Thymus (tissue), 11 donors: ENCODE data around the gene PTPRCAP. TPM values are rescaled to one million over a fixed set of nuclear protein-coding genes. Genes with fewer than 3 reads are reported as not detected.

ENCODE experiments used
- DNase-seq, 9 donors: peaks; one replicate each; pipeline ENCODE4 v3.0.0-alpha.2; 2013; ENCODE audit warnings: low spot score in 9 of 9, low read depth in 6 of 9, missing footprints in 1 of 9
- H3K27ac ChIP-seq, 2 donors: one replicate each; pipeline ENCODE4 v1.5.1; 2013; ENCODE audit warnings: control low read depth in 1 of 2, low read depth in 1 of 2, low read length in 1 of 2, mild to moderate bottlenecking in 1 of 2, moderate library complexity in 1 of 2
- H3K27me3 ChIP-seq, 2 donors: one replicate each; pipeline ENCODE4 v1.5.1; 2013; ENCODE audit warnings: low read length in 1 of 2; ENCODE audit not compliant: control insufficient read depth in 2 of 2, insufficient read depth in 1 of 2
- H3K36me3 ChIP-seq, 2 donors: one replicate each; pipeline ENCODE4 v1.5.1; 2013; ENCODE audit warnings: low read length in 1 of 2, mild to moderate bottlenecking in 1 of 2, moderate library complexity in 1 of 2; ENCODE audit not compliant: control insufficient read depth in 2 of 2, insufficient read depth in 2 of 2
- H3K4me1 ChIP-seq, 2 donors: one replicate each; pipeline ENCODE4 v1.5.1; 2013; ENCODE audit warnings: low read length in 2 of 2; ENCODE audit not compliant: control insufficient read depth in 2 of 2, insufficient read depth in 2 of 2
- H3K4me3 ChIP-seq, 2 donors: one replicate each; pipeline ENCODE4 v1.5.1; 2013; ENCODE audit warnings: low read length in 2 of 2, control low read depth in 1 of 2, mild to moderate bottlenecking in 1 of 2
- H3K9me3 ChIP-seq, 2 donors: one replicate each; pipeline ENCODE4 v1.5.1; 2013; ENCODE audit warnings: low read length in 1 of 2, mild to moderate bottlenecking in 1 of 2; ENCODE audit not compliant: control insufficient read depth in 2 of 2, insufficient read depth in 1 of 2
- WGBS: extraction: QIAGEN DNeasy Blood & Tissue Kit; methylation state at CpG from one replicate; pipeline ENCODE4 v1.1.7; 2013; 5-methylcytosine and 5-hydroxymethylcytosine counted together
- polyA plus RNA-seq: library from polyadenylated mRNA; stranded (reverse); fragments of 200-250 nt; gene quantifications from one replicate; pipeline ENCODE4 v1.2.3, GENCODE V29; 2013
- total RNA-seq: library from RNA; stranded (reverse); fragments of 120-200 nt; gene quantifications from one replicate; pipeline ENCODE4 v1.2.4, GENCODE V29; 2013
- donor health status: healthy.

PTPRCAP gene
- total and polyA plus RNA-seq, 2 donors: 151 to 198 TPM

GRCh38 chr11:67392183-67392715, 45.2 kb downstream of the PTPRCAP start:
- peaks cover 11 to 42% of the 10 kb centered on the region in 2 donors for H3K4me1 ChIP-seq
- peak overlapping the region in 1 of 2 donors; percentile 25 for H3K27ac ChIP-seq
- DNase-seq: no peak
- H3K9me3 ChIP-seq: no peaks in the 10 kb centered on the region
- H3K36me3 ChIP-seq: peaks cover 33 to 36% of the 10 kb centered on the region in 2 donors
- WGBS: 18% methylated on average over 31 of the region's 31 CpGs
- H3K27me3 ChIP-seq: no peaks in the 10 kb centered on the region
- peak overlapping the region; percentile 83 to 89 for H3K4me3 ChIP-seq

- Histone ChIP-seq H3K27me3 (peaks cover 0 to 5% of the 10 kb centered on the region in 2 donors), H3K36me3 (peaks cover 26 to 29% of the 10 kb centered on the region in 2 donors), H3K4me1 (peaks cover 11 to 40% of the 10 kb centered on the region in 2 donors), H3K4me3 (peak within 1 kb of the TSS; percentile 83 to 89), H3K27ac (peak within 1 kb of the TSS; percentile 81 to 84), H3K9me3 (no peaks in the 10 kb centered on the region)
- DNase-seq: peak in 8 of 9 donors; percentile 88 to 97 (median 92)
- WGBS: under 1% methylated on average over 75 of the region's 75 CpGs
Observed at GRCh38 chr11:67391304-67392182, 45.9 kb downstream of the PTPRCAP start, which contains the start of gene RAD9A. TSS of gene RAD9A (plus strand) at chr11:67391986. CDS start at chr11:67392045, 59 bp downstream.

GRCh38 chr11:67390947-67391303, 46.6 kb downstream of the PTPRCAP start:
- peak overlapping the region; percentile 81 to 84 for H3K27ac ChIP-seq
- H3K4me3 ChIP-seq: peak overlapping the region; percentile 67 to 89
- H3K36me3 ChIP-seq: peaks cover 20 to 22% of the 10 kb centered on the region in 2 donors
- no peak for DNase-seq
- WGBS: 20% methylated on average over 15 of the region's 15 CpGs
- H3K9me3 ChIP-seq: no peaks in the 10 kb centered on the region
- H3K27me3 ChIP-seq: peaks cover 0 to 5% of the 10 kb centered on the region in 2 donors
- H3K4me1 ChIP-seq: peaks cover 11 to 34% of the 10 kb centered on the region in 2 donors

- Histone ChIP-seq H3K9me3 (no peaks in the 10 kb centered on the region), H3K27ac (no peak overlapping the region), H3K4me3 (no peak overlapping the region), H3K4me1 (peaks cover 11 to 34% of the 10 kb centered on the region in 2 donors), H3K27me3 (peaks cover 0 to 18% of the 10 kb centered on the region in 2 donors), H3K36me3 (peaks cover 11 to 13% of the 10 kb centered on the region in 2 donors)
- WGBS: 86% methylated on average over 6 of the region's 6 CpGs
- no peak for DNase-seq
Observed at GRCh38 chr11:67389477-67389876, 48.0 kb downstream of the PTPRCAP start.

- DNase-seq: no peak
- Histone ChIP-seq H3K4me1 (peaks cover 9 to 31% of the 10 kb centered on the region in 2 donors), H3K27ac (no peak overlapping the region), H3K27me3 (peaks cover 0 to 20% of the 10 kb centered on the region in 2 donors), H3K9me3 (no peaks in the 10 kb centered on the region), H3K4me3 (no peak overlapping the region), H3K36me3 (no peaks in the 10 kb centered on the region)
- 82% methylated on average over 6 of the region's 6 CpGs for WGBS
Observed at GRCh38 chr11:67387518-67387917, 50.0 kb downstream of the PTPRCAP start.

- no peak overlapping the region for H3K27ac ChIP-seq
- WGBS: 56% methylated on average over 9 of the region's 9 CpGs
Observed at GRCh38 chr11:67387069-67387468, 50.4 kb downstream of the PTPRCAP start.

More at GRCh38 chr11:67387069-67387468, 50.4 kb downstream of the PTPRCAP start:
- H3K4me3 ChIP-seq: no peak overlapping the region
- H3K36me3 ChIP-seq: no peaks in the 10 kb centered on the region
- peaks cover 0 to 22% of the 10 kb centered on the region in 2 donors for H3K27me3 ChIP-seq
- H3K4me1 ChIP-seq: peaks cover 6 to 31% of the 10 kb centered on the region in 2 donors
- H3K9me3 ChIP-seq: no peaks in the 10 kb centered on the region
- no peak for DNase-seq

Other genes with a start within 250 kb of the PTPRCAP start
- gene GRK2, start 171.2 kb downstream of the PTPRCAP start, total RNA-seq: 89.5 TPM
- 158 TPM for gene GRK2, start 171.2 kb downstream of the PTPRCAP start, polyA plus RNA-seq
- 32.1 TPM for gene ANKRD13D, start 148.4 kb downstream of the PTPRCAP start, total RNA-seq
- gene ANKRD13D, start 148.4 kb downstream of the PTPRCAP start, polyA plus RNA-seq: 99.1 TPM
- gene SSH3, start 134.2 kb downstream of the PTPRCAP start, total RNA-seq: 1.8 TPM
- 11.8 TPM for gene SSH3, start 134.2 kb downstream of the PTPRCAP start, polyA plus RNA-seq
- gene POLD4, start 84.1 kb downstream of the PTPRCAP start, total RNA-seq: 70.0 TPM
- 143 TPM for gene POLD4, start 84.1 kb downstream of the PTPRCAP start, polyA plus RNA-seq
- 0.19 TPM for gene CLCF1, start 64.1 kb downstream of the PTPRCAP start, total RNA-seq
- 2.0 TPM for gene CLCF1, start 64.1 kb downstream of the PTPRCAP start, polyA plus RNA-seq
- 9.5 TPM for gene RAD9A, start 45.7 kb downstream of the PTPRCAP start, total RNA-seq
- 35.2 TPM for gene RAD9A, start 45.7 kb downstream of the PTPRCAP start, polyA plus RNA-seq
- gene PPP1CA, start 35.8 kb downstream of the PTPRCAP start, total RNA-seq: 207 TPM
- 141 TPM for gene PPP1CA, start 35.8 kb downstream of the PTPRCAP start, polyA plus RNA-seq
- 172 TPM for gene TBC1D10C, start 33.6 kb downstream of the PTPRCAP start, total RNA-seq
- 318 TPM for gene TBC1D10C, start 33.6 kb downstream of the PTPRCAP start, polyA plus RNA-seq
- 0.57 TPM for gene CARNS1, start 22.0 kb downstream of the PTPRCAP start, total RNA-seq
- 1.7 TPM for gene CARNS1, start 22.0 kb downstream of the PTPRCAP start, polyA plus RNA-seq
- 50.1 TPM for gene RPS6KB2, start 9.2 kb downstream of the PTPRCAP start, total RNA-seq
- 76.8 TPM for gene RPS6KB2, start 9.2 kb downstream of the PTPRCAP start, polyA plus RNA-seq
- 45.6 TPM for gene CORO1B, start 5.8 kb upstream of the PTPRCAP start, total RNA-seq
- gene CORO1B, start 5.8 kb upstream of the PTPRCAP start, polyA plus RNA-seq: 32.3 TPM
- gene GPR152, start 15.0 kb upstream of the PTPRCAP start, total RNA-seq: not detected
- gene GPR152, start 15.0 kb upstream of the PTPRCAP start, polyA plus RNA-seq: not detected
- gene CABP4, start 17.7 kb upstream of the PTPRCAP start, total RNA-seq: 0.52 TPM
- gene CABP4, start 17.7 kb upstream of the PTPRCAP start, polyA plus RNA-seq: 1.6 TPM
- gene TMEM134, start 31.6 kb upstream of the PTPRCAP start, total RNA-seq: 17.3 TPM
- 96.3 TPM for gene TMEM134, start 31.6 kb upstream of the PTPRCAP start, polyA plus RNA-seq
- gene AIP, start 45.3 kb upstream of the PTPRCAP start, total RNA-seq: 111 TPM
- gene AIP, start 45.3 kb upstream of the PTPRCAP start, polyA plus RNA-seq: 96.4 TPM
- gene PITPNM1, start 67.7 kb upstream of the PTPRCAP start, total RNA-seq: 21.6 TPM
- gene PITPNM1, start 67.7 kb upstream of the PTPRCAP start, polyA plus RNA-seq: 57.2 TPM
- gene CDK2AP2, start 70.5 kb upstream of the PTPRCAP start, total RNA-seq: 31.4 TPM
- gene CDK2AP2, start 70.5 kb upstream of the PTPRCAP start, polyA plus RNA-seq: 51.2 TPM
- 0.05 TPM for gene CABP2, start 85.8 kb upstream of the PTPRCAP start, total RNA-seq
- 0.14 TPM for gene CABP2, start 85.8 kb upstream of the PTPRCAP start, polyA plus RNA-seq
- 389 TPM for gene GSTP1, start 146.1 kb upstream of the PTPRCAP start, total RNA-seq
- 630 TPM for gene GSTP1, start 146.1 kb upstream of the PTPRCAP start, polyA plus RNA-seq
- 126 TPM for gene NDUFV1, start 169.3 kb upstream of the PTPRCAP start, total RNA-seq
- 207 TPM for gene NDUFV1, start 169.3 kb upstream of the PTPRCAP start, polyA plus RNA-seq
- 5.8 TPM for gene NUDT8, start 192.3 kb upstream of the PTPRCAP start, total RNA-seq
- gene NUDT8, start 192.3 kb upstream of the PTPRCAP start, polyA plus RNA-seq: 4.7 TPM
- gene TBX10, start 202.1 kb upstream of the PTPRCAP start, total RNA-seq: 0.05 TPM
- gene TBX10, start 202.1 kb upstream of the PTPRCAP start, polyA plus RNA-seq: 0.09 TPM
- gene ACY3, start 213.0 kb upstream of the PTPRCAP start, total RNA-seq: 1.9 TPM
- 1.6 TPM for gene ACY3, start 213.0 kb upstream of the PTPRCAP start, polyA plus RNA-seq
- gene ALDH3B2, start 236.9 kb upstream of the PTPRCAP start, total RNA-seq: 0.57 TPM
- 11.1 TPM for gene ALDH3B2, start 236.9 kb upstream of the PTPRCAP start, polyA plus RNA-seq